ENCODE measurements around the gene TIMP2. TPM values are rescaled to one million over a fixed set of nuclear protein-coding genes. Genes with fewer than 3 reads are reported as not detected.

TIMP2 gene
- total RNA-seq, 3 donors from 2014 or later = 0.63 to 1.0 (median 0.81) TPM

DNA sequence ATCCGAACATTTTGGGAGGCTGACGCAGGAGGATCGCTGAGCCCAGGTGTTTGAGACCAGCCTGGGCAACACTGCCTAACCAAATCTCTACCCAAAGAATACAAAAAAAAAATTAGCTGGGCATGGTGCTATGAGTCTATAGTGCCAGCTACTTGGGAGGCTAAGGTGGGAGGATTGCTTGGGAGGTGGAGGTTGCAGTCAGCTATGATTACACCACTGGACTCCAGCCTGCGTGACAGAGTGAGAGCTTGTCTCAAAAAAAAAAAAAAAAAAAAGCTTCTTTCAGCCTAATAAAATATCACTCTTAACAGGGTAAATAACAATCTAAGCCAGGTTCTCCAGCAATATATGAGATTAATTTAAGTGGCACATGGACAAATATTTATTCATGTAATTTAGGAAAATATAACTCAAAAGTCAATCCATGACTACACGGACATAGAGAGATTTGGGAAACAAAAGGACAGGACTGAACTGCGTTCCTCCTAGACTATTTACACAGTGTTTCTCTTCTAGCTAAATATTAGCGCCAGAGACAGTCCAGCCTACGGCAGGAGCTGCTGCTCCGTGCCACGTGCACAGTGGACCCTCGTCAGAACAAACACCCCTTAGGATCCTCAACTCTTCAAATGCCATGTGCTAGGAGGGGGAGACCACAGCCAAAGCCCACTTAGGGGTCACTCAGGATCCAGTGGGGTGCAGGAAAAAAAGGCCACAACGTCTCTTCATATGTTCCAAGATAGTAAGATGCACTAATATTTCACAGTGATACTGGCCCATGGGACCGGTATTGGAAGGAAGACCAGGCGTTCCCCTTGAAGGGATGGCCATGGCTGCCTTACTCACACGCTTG, 93.3 kb downstream of the TIMP2 start:
- H3K27me3 Mint-ChIP-seq (ENCODE audit: low read depth) = no peaks in the 10 kb centered on the region
- no peaks in the 10 kb centered on the region for H3K9me3 Mint-ChIP-seq
- H3K4me1 Mint-ChIP-seq (ENCODE audit: low read depth) = peaks cover 14% of the 10 kb centered on the region
- no peak for DNase-seq
- ATAC-seq = no peak
- H3K4me3 Mint-ChIP-seq = no peak overlapping the region
- H3K36me3 Mint-ChIP-seq (ENCODE audit: insufficient read depth) = peaks cover 54% of the 10 kb centered on the region

DNA sequence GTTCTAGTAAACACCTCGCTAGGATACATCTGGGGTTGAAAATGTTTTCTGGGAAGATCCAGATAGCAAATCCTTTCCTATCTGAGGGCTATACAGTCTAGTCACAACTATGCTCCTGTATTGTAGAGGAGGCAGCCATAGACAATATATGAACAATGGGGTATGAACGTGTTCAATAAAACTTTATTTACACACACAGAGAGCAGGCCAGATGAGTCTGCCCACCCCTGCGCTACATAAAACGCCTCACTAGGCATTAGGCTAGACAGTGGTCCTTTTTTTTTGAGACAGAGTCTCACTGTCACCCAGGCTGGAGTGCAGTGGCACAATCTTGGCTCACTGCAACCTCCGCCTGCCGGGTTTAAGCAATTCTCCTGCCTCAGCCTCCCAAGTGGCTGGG, 95.7 kb downstream of the TIMP2 start:
- no peaks in the 10 kb centered on the region for H3K9me3 Mint-ChIP-seq
- ATAC-seq = no peak
- H3K4me1 Mint-ChIP-seq (ENCODE audit: low read depth) = peaks cover 19% of the 10 kb centered on the region
- H3K36me3 Mint-ChIP-seq (ENCODE audit: insufficient read depth) = peaks cover 54% of the 10 kb centered on the region
- no peaks in the 10 kb centered on the region for H3K27me3 Mint-ChIP-seq (ENCODE audit: low read depth)
- no peak for DNase-seq
- H3K4me3 Mint-ChIP-seq = no peak overlapping the region

DNA sequence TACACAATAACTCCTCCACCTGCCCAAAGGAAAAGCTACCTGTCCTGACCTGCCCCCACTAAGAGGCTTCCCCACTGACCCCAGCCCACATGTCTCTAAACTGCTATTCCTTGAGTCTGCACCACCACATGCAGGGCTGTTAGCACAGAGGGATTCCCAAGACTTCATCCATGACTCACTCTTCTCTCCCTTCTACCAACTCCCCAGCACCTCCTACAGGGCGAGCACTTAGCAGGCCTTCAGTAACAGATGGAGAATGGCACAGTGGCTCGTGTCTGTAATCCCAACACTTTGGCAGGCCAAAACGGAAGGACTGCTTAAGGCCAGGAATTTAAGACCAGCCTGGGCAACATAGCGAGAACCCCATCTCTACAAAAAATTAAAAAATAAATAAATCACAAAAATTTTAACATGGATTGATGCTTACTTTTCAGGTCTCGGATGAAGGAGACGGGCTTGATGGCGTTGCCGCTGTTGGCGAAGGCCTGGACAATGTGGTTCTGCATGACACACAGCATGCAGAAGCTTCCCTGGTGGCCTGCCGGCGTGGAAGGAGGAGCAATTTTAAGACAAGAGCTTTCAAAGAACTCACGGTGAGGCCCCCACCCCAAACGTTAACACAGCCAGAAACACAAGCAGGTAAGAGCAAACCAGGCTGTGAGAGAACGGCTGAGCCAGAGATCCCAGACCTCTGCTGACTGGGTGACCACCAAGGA, 96.6 kb downstream of the TIMP2 start:
- Mint-ChIP-seq H3K27me3 (ENCODE audit: low read depth) (no peaks in the 10 kb centered on the region), H3K4me3 (no peak overlapping the region), H3K9me3 (no peaks in the 10 kb centered on the region), H3K36me3 (ENCODE audit: insufficient read depth) (peaks cover 60% of the 10 kb centered on the region), H3K4me1 (ENCODE audit: low read depth) (peaks cover 21% of the 10 kb centered on the region)
- peak; percentile 61 to 75 for ATAC-seq
- DNase-seq = no peak

DNA sequence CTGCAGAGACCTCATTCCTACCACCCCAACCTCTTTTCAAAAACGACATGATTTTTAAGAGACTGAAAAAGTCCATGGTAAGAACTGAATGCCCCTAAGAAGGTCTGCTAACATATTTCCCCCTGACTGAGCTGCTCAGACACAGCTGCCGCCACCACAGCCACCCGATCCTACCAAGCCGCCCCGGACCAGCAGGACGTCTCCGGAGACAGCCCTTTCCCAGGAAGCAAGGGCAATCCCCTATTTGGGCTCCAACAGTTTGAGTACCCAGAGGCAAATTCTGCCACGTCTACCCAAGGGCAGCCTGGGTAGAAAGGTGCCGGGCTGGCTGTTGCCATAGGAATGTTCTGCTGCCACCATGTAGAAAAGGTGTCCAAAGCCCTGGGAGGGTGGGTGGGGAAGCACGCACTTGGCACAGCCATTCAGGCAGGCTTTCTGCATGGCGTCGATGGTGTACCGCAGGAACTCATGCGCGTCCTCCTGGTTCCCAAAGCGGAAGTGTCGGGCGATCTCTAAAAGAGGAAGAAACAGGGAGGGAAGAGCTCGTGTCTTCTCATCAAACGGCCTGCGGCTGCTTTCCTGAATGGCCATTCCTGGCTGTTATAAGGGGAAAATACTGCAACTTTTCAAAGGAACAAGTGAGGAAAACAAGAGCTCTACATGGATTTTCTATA, 98.2 kb downstream of the TIMP2 start:
- Mint-ChIP-seq H3K27me3 (ENCODE audit: low read depth) (no peaks in the 10 kb centered on the region), H3K36me3 (ENCODE audit: insufficient read depth) (peaks cover 63% of the 10 kb centered on the region), H3K4me3 (no peak overlapping the region), H3K4me1 (ENCODE audit: low read depth) (peaks cover 29% of the 10 kb centered on the region), H3K9me3 (no peaks in the 10 kb centered on the region)
- DNase-seq = no peak
- no peak for ATAC-seq

DNA sequence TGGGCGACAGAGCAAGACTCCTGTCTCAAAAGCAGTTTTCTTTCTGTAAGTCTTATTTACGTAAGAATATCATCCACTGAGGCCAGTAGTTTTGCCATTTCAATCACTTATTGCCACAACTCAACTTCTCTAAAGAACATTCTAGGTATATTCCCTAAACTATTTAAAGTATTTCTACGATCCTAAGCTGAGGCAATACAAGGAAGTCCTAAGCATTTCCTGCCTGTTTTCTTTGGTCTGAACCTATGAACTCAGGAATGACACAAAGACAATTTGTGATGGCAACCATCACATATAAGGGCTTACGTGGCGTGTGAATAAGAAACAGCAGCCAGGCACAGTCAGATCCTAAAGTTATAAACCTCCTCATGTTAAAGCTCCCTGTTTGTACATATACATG, 98.8 kb downstream of the TIMP2 start:
- Mint-ChIP-seq H3K4me3 (no peak overlapping the region), H3K27me3 (ENCODE audit: low read depth) (no peaks in the 10 kb centered on the region), H3K9me3 (no peaks in the 10 kb centered on the region), H3K36me3 (ENCODE audit: insufficient read depth) (peaks cover 66% of the 10 kb centered on the region), H3K4me1 (ENCODE audit: low read depth) (peaks cover 31% of the 10 kb centered on the region)
- no peak for ATAC-seq
- no peak for DNase-seq

DNA sequence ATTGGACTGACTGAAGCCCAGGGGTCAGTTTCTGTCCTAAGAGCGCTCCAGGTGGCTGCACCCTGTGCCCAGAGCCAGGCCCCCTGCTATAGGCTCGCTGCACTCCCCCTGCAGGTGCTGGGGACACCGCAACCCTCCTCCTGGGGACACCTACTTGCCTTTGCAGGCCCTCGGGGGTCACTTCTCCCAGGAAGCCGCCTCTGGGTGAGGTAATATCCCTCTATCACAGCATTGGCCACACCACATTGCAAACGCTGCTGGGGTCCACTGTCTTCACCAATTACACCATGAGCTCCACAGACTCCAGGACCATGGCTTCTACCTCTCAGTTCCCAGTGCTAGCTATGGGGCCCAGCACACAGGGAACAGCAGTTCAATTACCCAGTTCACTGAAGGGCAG, 99.5 kb downstream of the TIMP2 start:
- DNase-seq (no peak), ATAC-seq (no peak)
- Mint-ChIP-seq H3K4me1 (ENCODE audit: low read depth) (peaks cover 34% of the 10 kb centered on the region), H3K4me3 (no peak overlapping the region), H3K9me3 (no peaks in the 10 kb centered on the region), H3K27me3 (ENCODE audit: low read depth) (no peaks in the 10 kb centered on the region), H3K36me3 (ENCODE audit: insufficient read depth) (peaks cover 71% of the 10 kb centered on the region)

DNA sequence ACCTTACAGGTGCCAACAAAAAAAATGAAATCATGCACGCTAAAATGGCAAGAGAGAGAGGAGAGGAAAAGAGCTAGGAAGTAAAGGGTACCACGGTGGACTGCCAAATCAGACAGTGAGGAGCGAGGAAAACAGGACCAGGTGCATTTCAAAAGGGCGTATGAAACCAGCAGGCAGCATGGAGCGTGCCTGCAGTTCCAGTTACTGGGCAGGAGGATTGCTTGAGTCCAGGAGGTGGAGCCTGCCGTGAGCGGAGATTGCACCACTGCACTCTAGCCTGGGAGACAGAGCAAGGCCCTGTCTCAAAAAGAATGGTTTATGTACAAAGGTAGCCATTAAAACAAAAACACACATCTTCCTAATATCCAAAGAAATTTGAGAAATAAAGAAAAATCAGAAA, 100.9 kb downstream of the TIMP2 start:
- ATAC-seq (no peak), DNase-seq (no peak)
- Mint-ChIP-seq H3K9me3 (no peaks in the 10 kb centered on the region), H3K4me1 (ENCODE audit: low read depth) (peaks cover 38% of the 10 kb centered on the region), H3K4me3 (no peak overlapping the region), H3K27me3 (ENCODE audit: low read depth) (no peaks in the 10 kb centered on the region), H3K36me3 (ENCODE audit: insufficient read depth) (peaks cover 74% of the 10 kb centered on the region)

DNA sequence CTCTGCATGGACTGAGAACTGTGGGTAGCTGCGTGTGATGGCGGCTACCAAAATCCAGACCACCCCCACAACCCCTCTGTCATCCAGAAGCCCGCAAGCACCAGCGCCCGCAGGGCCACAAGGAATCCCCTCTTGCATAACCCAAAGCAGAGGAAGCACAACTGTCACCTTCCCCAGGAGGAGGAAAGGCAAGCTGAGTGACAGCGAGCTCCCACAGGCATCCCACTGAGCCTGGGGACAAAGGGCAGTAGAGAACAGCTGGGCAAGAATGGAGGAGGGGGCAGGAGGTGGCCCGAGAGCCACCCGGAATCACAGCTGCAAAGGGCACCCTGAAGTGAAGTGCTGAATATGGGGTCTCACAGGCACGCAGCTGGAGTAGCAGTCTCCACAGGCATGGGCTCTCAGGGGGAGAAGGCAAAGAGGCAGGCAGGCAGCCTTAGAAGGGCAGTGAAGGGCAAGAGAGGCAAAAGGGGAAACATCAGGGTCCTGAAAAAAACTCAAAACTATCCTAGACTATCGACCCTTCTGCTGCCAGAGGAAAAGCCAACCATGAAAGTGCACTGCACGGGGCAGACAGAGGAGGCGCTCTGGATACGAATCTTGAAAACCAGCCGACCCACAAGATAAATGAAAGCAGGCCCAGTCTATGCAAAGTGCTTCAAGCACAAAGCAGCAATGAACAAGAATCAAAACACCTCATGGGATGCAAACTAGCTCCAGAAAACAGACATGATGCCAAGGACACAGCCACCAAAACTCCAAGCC, 101.7 kb downstream of the TIMP2 start:
- H3K27me3 Mint-ChIP-seq (ENCODE audit: low read depth) = no peaks in the 10 kb centered on the region
- peaks cover 45% of the 10 kb centered on the region for H3K4me1 Mint-ChIP-seq (ENCODE audit: low read depth)
- DNase-seq = no peak
- no peaks in the 10 kb centered on the region for H3K9me3 Mint-ChIP-seq
- no peak overlapping the region for H3K4me3 Mint-ChIP-seq
- H3K36me3 Mint-ChIP-seq (ENCODE audit: insufficient read depth) = peaks cover 77% of the 10 kb centered on the region
- no peak for ATAC-seq

DNA sequence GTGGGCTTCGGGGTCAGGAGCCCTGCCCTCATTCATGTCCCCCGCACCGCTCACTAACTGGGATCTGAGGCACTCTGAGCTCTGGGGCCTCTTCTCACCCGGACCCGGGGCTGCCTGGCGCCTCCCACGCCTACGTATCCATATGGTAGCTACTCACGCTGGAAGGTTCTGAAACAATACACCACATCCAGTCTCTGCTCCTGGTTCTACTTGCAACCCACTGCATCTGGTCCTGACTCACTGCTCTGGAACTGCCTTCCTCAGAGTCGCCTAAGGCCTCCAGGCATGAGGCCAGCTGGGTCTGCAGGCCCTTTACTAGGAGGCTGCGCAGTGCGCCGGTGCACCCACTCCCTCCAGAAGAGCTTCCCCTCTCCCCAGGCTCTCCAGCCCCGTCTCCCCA, 102.6 kb downstream of the TIMP2 start:
- H3K4me3 Mint-ChIP-seq = no peak overlapping the region
- H3K36me3 Mint-ChIP-seq (ENCODE audit: insufficient read depth) = peaks cover 71% of the 10 kb centered on the region
- ATAC-seq (no peak), DNase-seq (no peak)
- peaks cover 47% of the 10 kb centered on the region for H3K4me1 Mint-ChIP-seq (ENCODE audit: low read depth)
- H3K9me3 Mint-ChIP-seq = no peaks in the 10 kb centered on the region
- H3K27me3 Mint-ChIP-seq (ENCODE audit: low read depth) = no peaks in the 10 kb centered on the region

DNA sequence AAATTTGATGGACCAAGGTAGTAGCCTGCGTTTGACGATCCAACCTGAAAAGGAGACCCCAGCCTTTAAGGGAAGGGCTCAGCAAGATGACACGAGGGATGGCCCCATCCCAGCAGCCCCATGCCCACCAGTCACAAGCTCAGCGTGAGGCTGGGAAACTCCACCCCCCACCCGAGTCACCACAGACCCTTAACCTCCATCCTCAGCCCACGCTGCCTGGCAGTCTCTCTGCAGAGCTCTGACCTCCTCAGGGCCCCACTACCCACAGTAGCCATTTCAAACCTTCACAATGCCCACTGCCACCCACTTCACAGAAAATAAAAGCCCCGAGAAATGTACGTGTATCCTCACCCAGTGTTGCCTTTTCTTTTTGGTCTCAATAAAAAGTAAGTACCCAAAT, 103.2 kb downstream of the TIMP2 start:
- Mint-ChIP-seq H3K4me1 (ENCODE audit: low read depth) (peaks cover 53% of the 10 kb centered on the region), H3K36me3 (ENCODE audit: insufficient read depth) (peaks cover 76% of the 10 kb centered on the region), H3K4me3 (no peak overlapping the region), H3K9me3 (no peaks in the 10 kb centered on the region), H3K27me3 (ENCODE audit: low read depth) (no peaks in the 10 kb centered on the region)
- ATAC-seq (no peak), DNase-seq (no peak)

DNA sequence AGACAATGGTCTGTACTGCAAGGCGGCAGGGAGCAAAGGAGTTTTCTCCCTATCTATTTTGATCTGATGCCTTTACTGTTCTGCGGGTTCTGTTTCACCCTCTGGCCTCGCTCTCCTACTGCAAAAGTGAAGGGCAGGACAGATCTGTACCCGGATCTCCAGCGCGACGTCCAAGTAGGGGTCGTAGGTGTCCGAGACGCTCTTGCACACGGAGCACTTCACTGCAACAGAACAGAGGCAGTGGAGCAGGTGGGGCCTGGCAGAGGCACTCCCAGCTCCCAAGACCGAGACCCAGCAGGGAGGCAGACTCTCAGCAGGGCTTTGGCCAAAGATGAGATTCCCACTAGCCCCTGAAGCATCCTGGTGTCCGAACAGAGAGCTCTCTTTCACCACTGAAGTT, 104.3 kb downstream of the TIMP2 start:
- no peak overlapping the region for H3K4me3 Mint-ChIP-seq
- peaks cover 58% of the 10 kb centered on the region for H3K4me1 Mint-ChIP-seq (ENCODE audit: low read depth)
- H3K27me3 Mint-ChIP-seq (ENCODE audit: low read depth) = no peaks in the 10 kb centered on the region
- no peaks in the 10 kb centered on the region for H3K9me3 Mint-ChIP-seq
- peaks cover 75% of the 10 kb centered on the region for H3K36me3 Mint-ChIP-seq (ENCODE audit: insufficient read depth)
- ATAC-seq (no peak), DNase-seq (no peak)

DNA sequence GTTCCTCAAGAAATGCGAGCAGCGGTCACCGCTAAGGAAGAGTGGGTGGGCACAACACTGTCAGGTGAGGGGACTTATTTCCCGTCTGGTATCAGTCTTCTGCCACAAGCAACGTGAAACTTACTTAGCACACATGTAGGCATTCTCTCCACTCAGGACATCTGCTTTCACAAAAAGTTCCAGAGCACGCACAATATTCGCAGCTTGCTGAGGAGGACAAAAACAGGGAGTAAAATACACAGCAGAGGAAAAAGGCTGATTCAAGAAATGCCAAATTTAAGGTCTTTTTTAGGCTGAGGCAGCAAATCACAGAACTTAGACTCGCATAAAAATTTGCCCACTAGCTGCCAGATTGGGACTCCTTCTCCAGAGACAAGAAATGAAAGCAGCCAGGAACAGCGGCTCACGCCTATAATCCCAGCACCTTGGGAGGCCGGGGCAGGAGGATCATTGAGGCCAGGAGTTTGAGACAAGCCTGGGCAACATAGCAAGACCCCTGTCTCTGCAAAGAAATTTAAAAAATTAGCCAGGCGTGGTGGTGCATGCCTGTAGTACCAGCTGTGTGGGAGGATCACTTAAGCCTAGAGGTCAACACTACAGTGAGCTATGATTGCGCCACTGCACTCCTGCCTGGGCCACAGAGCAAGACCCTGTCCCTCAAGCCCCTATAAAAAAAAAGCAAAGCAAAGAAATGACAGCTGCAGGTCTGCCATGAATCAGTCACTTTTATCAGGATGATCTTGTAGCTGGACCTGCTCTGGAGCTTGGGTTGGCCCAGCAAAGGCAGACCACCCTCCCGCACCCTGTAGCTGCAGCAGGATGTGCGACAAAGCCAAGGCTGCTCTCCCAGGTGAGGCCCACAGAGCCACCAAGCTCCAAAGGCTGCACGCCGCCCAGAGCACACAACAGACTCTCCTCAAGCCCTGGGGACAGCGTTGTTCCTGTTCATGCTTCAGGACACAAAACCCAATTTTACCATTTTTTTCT, 105.1 kb downstream of the TIMP2 start:
- no peak for DNase-seq
- Mint-ChIP-seq H3K4me1 (ENCODE audit: low read depth) (peaks cover 57% of the 10 kb centered on the region), H3K4me3 (no peak overlapping the region), H3K9me3 (no peaks in the 10 kb centered on the region), H3K36me3 (ENCODE audit: insufficient read depth) (peaks cover 75% of the 10 kb centered on the region), H3K27me3 (ENCODE audit: low read depth) (no peaks in the 10 kb centered on the region)
- ATAC-seq = no peak

DNA sequence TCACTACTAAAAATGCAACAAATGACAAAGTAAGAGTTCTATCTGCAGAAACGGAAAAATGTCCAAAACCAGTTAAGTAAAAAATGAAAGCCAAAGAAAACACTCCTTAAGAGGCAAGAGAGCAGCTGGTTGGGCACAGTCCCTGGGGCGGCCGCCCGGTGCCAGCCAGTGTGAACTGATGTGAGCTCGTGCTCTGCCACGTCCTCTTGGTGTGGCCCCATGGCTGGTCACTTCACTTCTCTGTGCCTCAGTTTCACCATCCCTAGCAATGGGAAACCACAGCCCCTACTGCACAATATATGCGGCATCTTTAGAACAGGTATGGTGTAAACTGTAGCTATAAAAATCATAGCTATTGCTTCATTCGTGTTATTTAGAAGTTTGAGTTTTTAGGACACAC, 105.8 kb downstream of the TIMP2 start:
- DNase-seq (no peak), ATAC-seq (no peak)
- Mint-ChIP-seq H3K36me3 (ENCODE audit: insufficient read depth) (peaks cover 69% of the 10 kb centered on the region), H3K4me3 (peak overlapping the region; percentile 16), H3K27me3 (ENCODE audit: low read depth) (no peaks in the 10 kb centered on the region), H3K9me3 (no peaks in the 10 kb centered on the region), H3K4me1 (ENCODE audit: low read depth) (peaks cover 52% of the 10 kb centered on the region)

Data from activated T-cell treated with anti-CD3 and anti-CD28 coated beads, Interleukin-2, amount 50 U/mL, for 4 hours (primary cell).